ENCODE data around the gene ZNF565. TPM values are rescaled to one million over a fixed set of nuclear protein-coding genes. Genes with fewer than 3 reads are reported as not detected.

The ZNF565 gene
- 6.1 and 9.3 TPM in 2 replicates for total RNA-seq

GRCh38 chr19:36214386-36215275 is at the start of gene ZNF565, which contains the start of gene ZNF146:
Gene ZNF565 (minus strand): TSS chr19:36214665. CDS start chr19:36201985, 12,680 bp downstream.
Gene ZNF146 (plus strand): TSS chr19:36215106. CDS start chr19:36236441, 21,335 bp downstream.

GRCh38 chr19:36152352-36153091 is 61.9 kb downstream of the ZNF565 start, which contains the start of gene COX7A1:
Gene COX7A1 (minus strand): TSS chr19:36152447. CDS start chr19:36152407, 40 bp downstream.

GRCh38 chr19:36139473-36140303 is 74.8 kb downstream of the ZNF565 start, which contains the start of gene CAPNS1:
Gene CAPNS1 (plus strand): TSS chr19:36140066. CDS start chr19:36141012, 946 bp downstream.

Other genes with a start within 250 kb of the ZNF565 start
- gene SDHAF1, start 219.5 kb downstream of the ZNF565 start, total RNA-seq = 12.1 and 12.5 TPM in 2 replicates
- 0.19 and 0.28 TPM in 2 replicates for gene SYNE4, start 205.9 kb downstream of the ZNF565 start, total RNA-seq
- 18.3 and 20.5 TPM in 2 replicates for gene ALKBH6, start 200.5 kb downstream of the ZNF565 start, total RNA-seq
- 2.5 and 5.4 TPM in 2 replicates for gene CLIP3, start 181.8 kb downstream of the ZNF565 start, total RNA-seq
- 3.3 and 4.5 TPM in 2 replicates for gene THAP8, start 160.4 kb downstream of the ZNF565 start, total RNA-seq
- gene WDR62, start 159.8 kb downstream of the ZNF565 start, total RNA-seq = 0.85 and 8.4 TPM in 2 replicates
- not detected in 2 replicates for gene OVOL3, start 103.5 kb downstream of the ZNF565 start, total RNA-seq
- 41.7 and 65.2 TPM in 2 replicates for gene POLR2I, start 99.8 kb downstream of the ZNF565 start, total RNA-seq
- gene TBCB, start 99.2 kb downstream of the ZNF565 start, total RNA-seq = 179 and 333 TPM in 2 replicates
- 198 and 306 TPM in 2 replicates for gene CAPNS1, start 74.6 kb downstream of the ZNF565 start, total RNA-seq
- gene COX7A1, start 62.2 kb downstream of the ZNF565 start, total RNA-seq = 25.4 and 70.5 TPM in 2 replicates
- gene ZNF146, start 441 bp upstream of the ZNF565 start, total RNA-seq = 85.4 and 89.9 TPM in 2 replicates
- 1.9 and 5.1 TPM in 2 replicates for gene ZFP14, start 164.5 kb upstream of the ZNF565 start, total RNA-seq
- gene ZFP82, start 204.0 kb upstream of the ZNF565 start, total RNA-seq = 7.7 and 10.1 TPM in 2 replicates

All from regular cardiac myocyte (primary cell).